ENCODE results near the gene MBTPS2. TPM values are rescaled to one million over a fixed set of nuclear protein-coding genes. Genes with fewer than 3 reads are reported as not detected.

Gene MBTPS2
- 13.2 and 13.9 TPM in 2 replicates for total RNA-seq

DNA sequence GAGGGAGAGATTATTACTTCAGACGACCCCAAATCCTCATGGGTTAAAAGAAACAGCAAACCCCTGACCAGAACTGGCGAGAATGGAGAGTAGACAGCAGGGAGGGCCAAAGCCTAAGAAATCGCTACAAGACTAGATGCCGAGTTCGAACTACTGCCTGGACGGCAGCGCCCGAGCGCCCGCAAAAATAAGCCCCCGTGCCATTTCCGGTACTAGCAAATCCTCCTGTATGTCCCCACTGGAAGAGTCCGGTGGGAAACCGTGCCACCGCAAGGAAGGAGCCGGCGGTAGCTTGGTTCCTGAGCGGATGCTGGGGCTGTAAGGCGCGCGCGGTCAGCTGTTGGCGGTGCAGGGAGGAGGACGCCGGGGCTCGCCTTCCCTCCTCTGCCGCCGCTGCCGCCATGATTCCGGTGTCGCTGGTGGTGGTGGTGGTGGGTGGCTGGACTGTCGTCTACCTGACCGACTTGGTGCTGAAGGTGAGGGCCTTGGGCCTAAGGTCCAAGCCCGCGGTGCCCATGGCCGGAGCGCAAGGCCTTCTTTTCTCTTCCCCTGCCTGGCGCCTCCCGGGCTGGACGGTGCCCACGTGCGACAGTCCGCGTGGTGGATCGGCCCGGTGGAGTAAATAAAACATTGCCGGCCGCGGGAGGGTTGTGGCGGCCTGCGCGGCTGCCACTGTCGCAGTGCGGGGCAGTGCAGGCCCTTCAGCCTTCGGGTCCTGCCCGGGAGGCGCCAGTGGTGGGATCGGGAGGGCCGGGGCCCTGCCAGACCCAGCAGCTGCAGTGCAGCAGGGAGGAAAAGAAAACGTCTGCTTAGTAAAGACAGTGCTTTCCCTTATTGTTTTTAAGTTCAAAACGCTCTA is at the start of gene MBTPS2:
MBTPS2 (plus strand) TSS at position 284 of the 859 bp plus-strand sequence; CDS start at position 402, 118 bp downstream.

DNA sequence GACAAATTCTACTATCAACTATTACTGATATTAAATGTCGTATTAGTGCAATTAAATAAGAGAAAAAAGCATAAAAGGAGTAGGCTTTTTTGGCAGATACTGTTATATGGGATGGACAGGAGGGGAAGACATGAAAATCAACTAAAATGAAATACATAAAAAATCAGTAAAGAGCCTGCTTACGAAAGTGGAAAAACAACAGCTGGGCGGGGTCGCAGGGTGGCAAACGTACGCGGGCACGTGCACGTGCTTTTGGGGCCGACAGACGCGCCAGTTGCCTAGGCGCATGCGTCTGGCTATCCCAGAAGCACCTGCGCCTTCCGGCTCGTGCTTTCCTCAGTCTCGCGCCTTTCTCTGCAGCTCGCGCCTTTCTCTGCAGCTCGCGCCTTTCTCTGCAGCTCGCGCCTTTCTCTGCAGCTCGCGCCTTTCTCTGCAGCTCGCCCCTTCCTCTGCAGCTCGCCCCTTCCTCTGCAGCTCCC is 16.6 kb downstream of the MBTPS2 start, which contains the start of gene YY2:
YY2 (plus strand) TSS at position 51 of the 479 bp plus-strand sequence. CDS start 498 bp downstream, outside the sequence.

Small RNAs within 50 kb of the gene (small RNA-seq; reads per million reads assigned to genes)
- gene U73479.1 = not detected

Other genes starting within 250 kb of the MBTPS2 start
- gene KLHL34, start 181.3 kb upstream of the MBTPS2 start, total RNA-seq = 0.26 and 0.32 TPM in 2 replicates
- not detected in 2 replicates for gene SMPX, start 81.5 kb upstream of the MBTPS2 start, total RNA-seq
- 1.8 and 2.5 TPM in 2 replicates for gene YY2, start 16.4 kb downstream of the MBTPS2 start, total RNA-seq
- gene SMS, start 101.1 kb downstream of the MBTPS2 start, total RNA-seq = 53.2 and 62.6 TPM in 2 replicates
- 0.76 and 1.3 TPM in 2 replicates for gene PHEX, start 192.7 kb downstream of the MBTPS2 start, total RNA-seq